Transverse colon (tissue), 4 donors: ENCODE data around the gene CAD. TPM values are rescaled to one million over a fixed set of nuclear protein-coding genes. Genes with fewer than 3 reads are reported as not detected.

ENCODE experiments used
- DNase-seq: peaks from one replicate; pipeline ENCODE4 v3.0.0-alpha.2; 2019
- H3K27ac ChIP-seq, 4 donors: fragments of 200-600 bp; sonication (generic); 2 replicates each; pipeline ENCODE4 v1.5.1; 2016 to 2018; ENCODE audit warnings: inconsistent platforms in 4 of 4
- H3K27me3 ChIP-seq: fragments of 200-600 bp; sonication (generic); 2 replicates; pipeline ENCODE4 v1.5.1; 2017; ENCODE audit warnings: inconsistent platforms
- H3K36me3 ChIP-seq, 4 donors: fragments of 200-600 bp; sonication (generic); 2 replicates each; pipeline ENCODE4 v1.5.1; 2017 to 2019; ENCODE audit warnings: inconsistent platforms in 4 of 4
- H3K4me1 ChIP-seq, 4 donors: fragments of 200-600 bp; sonication (generic); 2 replicates each; pipeline ENCODE4 v1.5.1; 2017 to 2020; ENCODE audit warnings: inconsistent platforms in 4 of 4
- H3K4me3 ChIP-seq, 4 donors: fragments of 200-600 bp; sonication (generic); 1 replicate in 1 of 4; 2 replicates in 3 of 4; pipeline versions ENCODE4 v1.5.1 to v1.6.1; 2017 to 2019; ENCODE audit warnings: inconsistent platforms in 4 of 4
- H3K9me3 ChIP-seq, 2 donors: fragments of 200-600 bp; sonication (generic); 2 replicates each; pipeline ENCODE4 v1.5.1; 2017 to 2019; ENCODE audit warnings: inconsistent platforms in 2 of 2
- CTCF ChIP-seq, 5 experiments: fragments of 200-600 bp in 3 of 5; fragments of 450-650 bp in 2 of 5; sonication (generic) in 3 of 5; IDR thresholded peaks; 1 replicate in 2 of 5; 2 replicates in 3 of 5; pipeline ENCODE4 v1.5.1; 2016 to 2017; ENCODE audit warnings: antibody characterized with exemption in 5 of 5, inconsistent platforms in 3 of 5, mild to moderate bottlenecking in 2 of 5, moderate library complexity in 1 of 5
- EP300 ChIP-seq: sonication (generic); formaldehyde crosslinking; IDR thresholded peaks from one replicate; pipeline ENCODE4 v1.6.1; 2017; ENCODE audit warnings: antibody characterized with exemption, low read depth
- POLR2A ChIP-seq: fragments of 450-650 bp; IDR thresholded peaks from one replicate; pipeline ENCODE4 v1.6.1; 2016; ENCODE audit warnings: antibody characterized with exemption, mild to moderate bottlenecking, moderate library complexity
- POLR2AphosphoS5 ChIP-seq, 3 donors: sonication (generic); formaldehyde crosslinking; IDR thresholded peaks; one replicate each; pipeline ENCODE4 v1.6.1; 2016; ENCODE audit warnings: antibody characterized with exemption in 3 of 3
- WGBS, 2 donors: methylation state at CpG; one replicate each; pipeline ENCODE4 v1.1.5; 2018; ENCODE audit warnings: low coverage in 1 of 2; 5-methylcytosine and 5-hydroxymethylcytosine counted together
- in situ Hi-C, 4 donors: fragments of 200-750 bp; cut with MboI; loops; one replicate each; pipeline versions ENCODE4 v1.15.0 to v1.15.1; 2017; ENCODE audit warnings: low sequenced_read_pairs in 3 of 4, low pct_ligation_motif_present in 1 of 4, low pct_unique_long_range_greater_than_20kb in 1 of 4
- intact Hi-C: fragments of 100-400 bp; cut with DNase I; formaldehyde crosslinking; loops from one replicate; pipeline ENCODE4 v1.15.1; 2023; ENCODE audit warnings: low total_unique reads
- total RNA-seq, 4 donors: library from RNA; depleted of rRNA; stranded (reverse); fragments of >200 nt; gene quantifications; one replicate each; pipeline ENCODE4 v1.1.0, GENCODE V29; 2016

Gene CAD
- total RNA-seq, 4 donors from 2014 or later, result 11.9 to 25.9 (median 16.6) TPM

GRCh38 chr2:27216416-27217137 lies 592 bp upstream of the CAD start:
- Histone ChIP-seq H3K4me3 (peak overlapping the region; percentile 29 to 63 (median 56)), H3K27me3 (no peaks in the 10 kb centered on the region), H3K27ac (peak overlapping the region; percentile 70 to 81 (median 78)), H3K4me1 (peaks cover 15 to 27% (median 18%) of the 10 kb centered on the region in 4 donors), H3K36me3 (no peaks in the 10 kb centered on the region), H3K9me3 (no peaks in the 10 kb centered on the region)
- TF ChIP-seq POLR2A (no peak), POLR2AphosphoS5 (IDR thresholded peaks at IDR 0.05) (no peak), EP300 (no peak), CTCF (IDR thresholded peaks at IDR 0.05) (no peak)
- 84 to 86% methylated on average over 12 to 13 of the region's 13 CpGs for WGBS, 2 donors
- intact Hi-C loops (loop anchor here (10.0 kb wide), 1 partner anchor 82 kb away; the partner anchor contains the start of genes PREB and PRR30), in situ Hi-C loops (loop anchor here in 1 of 4 donors (25.0 kb wide), 1 partner anchor 104 kb away; the partner anchor contains the start of genes ABHD1 and CGREF1)
- no peak for DNase-seq

GRCh38 chr2:27218614-27219013 lies 1.4 kb downstream of the CAD start:
- no peak overlapping the region for H3K4me3 ChIP-seq
- WGBS, 2 donors, result 71 to 90% methylated on average over 4 of the region's 4 CpGs
- in situ Hi-C loops, result loop anchor here in 1 of 4 donors (25.0 kb wide), 1 partner anchor 106 kb away; the partner anchor contains the start of genes ABHD1 and CGREF1

GRCh38 chr2:27219091-27219490 lies 1.9 kb downstream of the CAD start:
- WGBS, 2 donors, result 63 to 80% methylated on average over 1 to 2 of the region's 2 CpGs
- no peak overlapping the region for H3K4me3 ChIP-seq
- peaks cover 8 to 16% (median 11%) of the 10 kb centered on the region in 4 donors for H3K4me1 ChIP-seq
- TF ChIP-seq CTCF (IDR thresholded peaks at IDR 0.05) (no peak), EP300 (no peak), POLR2A (no peak), POLR2AphosphoS5 (IDR thresholded peaks at IDR 0.05) (no peak)
- DNase-seq, result no peak
- no peak overlapping the region for H3K27ac ChIP-seq
- in situ Hi-C loops, result loop anchor here in 1 of 4 donors (25.0 kb wide), 1 partner anchor 107 kb away; the partner anchor contains the start of genes ABHD1 and CGREF1
- H3K9me3 ChIP-seq, result no peaks in the 10 kb centered on the region
- intact Hi-C loops, result loop anchor here (10.0 kb wide), 1 partner anchor 84 kb away; the partner anchor contains the start of genes PREB and PRR30
- no peaks in the 10 kb centered on the region for H3K27me3 ChIP-seq
- H3K36me3 ChIP-seq, result peaks cover 0 to 16% (median 7%) of the 10 kb centered on the region in 4 donors

More at GRCh38 chr2:27218614-27219013, 1.4 kb downstream of the CAD start:
- Histone ChIP-seq H3K4me1 (peaks cover 8 to 18% (median 11%) of the 10 kb centered on the region in 4 donors), H3K36me3 (peaks cover 0 to 11% (median 5%) of the 10 kb centered on the region in 4 donors), H3K27ac (peak overlapping the region in 1 of 4 donors; percentile 70), H3K27me3 (no peaks in the 10 kb centered on the region), H3K9me3 (no peaks in the 10 kb centered on the region)
- DNase-seq, result no peak
- TF ChIP-seq EP300 (no peak), POLR2AphosphoS5 (IDR thresholded peaks at IDR 0.05) (no peak), CTCF (IDR thresholded peaks at IDR 0.05) (no peak), POLR2A (no peak)
- intact Hi-C loops, result loop anchor here (10.0 kb wide), 1 partner anchor 84 kb away; the partner anchor contains the start of genes PREB and PRR30

- no peak overlapping the region for H3K27ac ChIP-seq
- WGBS, 2 donors, result 93 to 96% methylated on average over 5 to 7 of the region's 7 CpGs
- H3K4me3 ChIP-seq, result no peak overlapping the region
- peaks cover 8 to 16% (median 11%) of the 10 kb centered on the region in 4 donors for H3K4me1 ChIP-seq
- no peak for DNase-seq
- TF ChIP-seq EP300 (no peak), CTCF (IDR thresholded peaks at IDR 0.05) (no peak), POLR2AphosphoS5 (IDR thresholded peaks at IDR 0.05) (no peak), POLR2A (no peak)
- H3K27me3 ChIP-seq, result no peaks in the 10 kb centered on the region
- intact Hi-C loops (no loop called here), in situ Hi-C loops (loop anchor here in 1 of 4 donors (25.0 kb wide), 1 partner anchor 108 kb away; the partner anchor contains the start of genes ABHD1 and CGREF1)
- peaks cover 0 to 24% (median 11%) of the 10 kb centered on the region in 4 donors for H3K36me3 ChIP-seq
- H3K9me3 ChIP-seq, result no peaks in the 10 kb centered on the region
Measured at GRCh38 chr2:27220091-27220490, 2.9 kb downstream of the CAD start.
